GM13976 (cell line): ENCODE data around the gene LMO2.

Experiments used
- DNase-seq: peaks from one replicate; pipeline ENCODE4 v3.0.0; 2012; ENCODE audit warnings: low spot score
- CTCF ChIP-seq: IDR thresholded peaks from 2 replicates; pipeline ENCODE4 v1.5.1; 2012; ENCODE audit warnings: borderline replicate concordance, mild to moderate bottlenecking; ENCODE audit not compliant: insufficient read depth; ENCODE audit errors: extremely low read depth, missing control alignments, control extremely low read depth
- in situ Hi-C: fragments of 300-500 bp; cut with MboI; formaldehyde crosslinking; loops from one replicate; pipeline ENCODE4 v1.12.0; 2022; ENCODE audit warnings: low sequenced_read_pairs, mixed read lengths, inconsistent platforms; ENCODE audit not compliant: unreplicated experiment

LMO2 gene

DNA sequence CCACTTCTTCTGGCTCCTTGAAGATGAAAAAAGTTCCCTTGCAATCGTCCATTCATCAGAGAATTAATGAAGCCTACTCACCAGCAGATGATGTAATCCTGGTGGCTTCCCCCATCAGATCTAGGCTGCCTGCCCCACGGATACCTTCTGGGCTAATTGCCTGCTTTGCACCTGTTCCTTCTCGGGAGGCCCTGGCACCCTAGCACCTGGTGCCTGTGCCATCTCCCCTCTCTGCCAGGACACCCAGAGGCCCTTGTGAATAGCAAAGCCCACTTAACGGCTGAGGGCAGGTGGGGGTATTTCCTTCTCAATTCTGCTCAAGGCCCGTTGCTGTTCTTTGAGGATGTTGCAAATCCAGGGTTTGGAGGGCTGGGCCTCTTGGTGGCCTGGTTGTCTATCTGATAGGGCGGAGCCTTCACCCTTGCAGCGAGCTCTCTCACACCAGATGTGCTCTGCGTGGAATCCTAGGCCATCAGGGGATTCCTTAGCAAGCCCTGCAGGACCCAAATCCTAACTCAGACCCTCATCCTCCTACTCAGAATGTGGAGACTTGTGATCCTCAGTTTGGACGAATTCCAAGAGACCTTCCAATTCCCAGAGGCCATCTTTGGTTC is at the start of gene LMO2:
TSS of gene LMO2 (minus strand) at position 363 of the 614 bp plus-strand sequence. CDS start 22,360 bp downstream, outside the sequence.
- DNase-seq, result no peak
- in situ Hi-C loops, result no loop called here

DNA sequence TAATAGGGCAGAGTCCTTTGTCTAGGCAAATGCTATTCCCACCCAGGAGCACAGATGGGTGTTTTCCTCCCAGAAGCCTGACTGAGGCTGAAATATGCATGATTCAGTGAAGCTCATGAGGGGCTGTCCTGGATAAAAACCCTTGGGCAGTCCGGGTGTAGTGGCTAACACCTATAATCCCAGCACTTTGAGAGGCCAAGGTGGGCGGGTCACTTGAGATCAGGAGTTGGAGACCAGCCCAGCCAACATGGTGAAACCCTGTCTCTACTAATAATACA is 48.6 kb upstream of the LMO2 start:
- no peak for DNase-seq
- TF ChIP-seq CTCF, result no peak

More for the DNA sequence above, at the start of gene LMO2:
- no peak for TF ChIP-seq CTCF

DNA sequence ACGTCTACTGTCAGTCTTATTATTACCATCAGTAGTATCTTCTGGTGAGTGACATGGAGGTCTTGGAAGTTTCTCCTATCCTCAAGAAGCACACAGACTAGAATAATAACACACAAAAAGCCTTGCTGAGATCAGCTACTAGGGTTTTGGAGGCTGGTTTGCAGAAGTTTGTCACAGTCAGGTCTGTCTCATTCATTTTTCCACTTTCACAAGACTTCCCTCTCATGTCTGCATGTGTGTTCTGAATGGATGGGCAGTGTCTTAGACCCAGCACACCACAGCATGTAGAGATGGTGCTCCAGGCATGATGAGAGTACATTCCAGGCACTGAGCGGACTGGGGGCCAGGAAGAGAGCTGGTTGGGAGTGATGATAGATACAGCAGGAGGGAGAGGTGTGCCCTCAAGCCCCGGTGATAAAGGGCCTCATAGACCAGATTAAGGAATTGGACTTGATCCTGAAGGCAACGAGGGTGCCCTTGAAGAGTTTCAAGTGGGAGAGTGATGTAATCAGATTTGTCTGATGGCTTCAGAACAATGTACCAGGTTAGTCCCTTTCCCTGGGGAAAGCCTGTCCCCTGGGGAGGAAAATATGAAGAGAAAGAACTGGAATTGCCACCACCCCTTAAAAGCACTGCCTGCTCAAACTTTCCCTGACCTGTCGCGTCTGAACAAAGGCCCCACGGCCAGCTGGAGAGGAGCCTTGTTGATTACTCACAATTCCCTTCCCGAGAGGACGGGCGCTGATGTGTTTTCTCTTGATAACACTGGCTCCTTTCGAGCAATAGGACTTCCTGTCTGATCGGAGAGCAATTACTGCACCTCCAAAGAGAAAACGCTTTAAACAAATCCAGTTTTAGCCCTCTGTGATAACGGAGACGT is 45.1 kb upstream of the LMO2 start:
- DNase-seq, result no peak
- in situ Hi-C loops, result no loop called here
- no peak for TF ChIP-seq CTCF

More for the DNA sequence above, 48.6 kb upstream of the LMO2 start:
- in situ Hi-C loops, result no loop called here

- in situ Hi-C loops, result no loop called here
- TF ChIP-seq CTCF, result no peak
- DNase-seq, result no peak
Observed at GRCh38 chr11:33935461-33936456, 43.9 kb upstream of the LMO2 start.

DNA sequence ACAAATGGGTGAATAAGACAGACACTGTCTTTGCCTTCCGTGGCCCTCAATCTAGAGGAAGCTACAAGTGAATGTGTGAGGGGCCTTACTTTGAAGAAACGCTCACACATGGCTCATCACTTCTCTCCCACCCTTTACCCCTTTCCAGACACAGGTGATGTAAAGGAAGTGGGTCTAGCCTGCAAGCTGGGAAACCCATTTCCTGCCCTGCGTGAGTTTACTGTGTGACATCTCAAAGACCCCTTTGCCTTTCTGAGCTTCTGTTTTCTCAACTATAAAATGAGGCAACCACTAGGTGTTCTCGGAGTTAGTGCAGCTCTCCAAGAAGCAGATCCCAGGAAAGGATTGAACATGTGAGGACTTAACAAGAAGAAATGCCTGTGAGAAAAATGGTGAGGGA is 43.1 kb upstream of the LMO2 start:
- no peak for DNase-seq
- no peak for TF ChIP-seq CTCF
- in situ Hi-C loops, result no loop called here

GRCh38 chr11:33934450-33934849 is 42.6 kb upstream of the LMO2 start:
- TF ChIP-seq CTCF, result no peak
- no peak for DNase-seq
- in situ Hi-C loops, result no loop called here
